Posterior vena cava (tissue), 2 donors: Measurements from ENCODE around the gene AMOT. TPM values are rescaled to one million over a fixed set of nuclear protein-coding genes. Genes with fewer than 3 reads are reported as not detected.

ENCODE experiments used
- DNase-seq: peaks from one replicate; pipeline ENCODE4 v3.0.0-alpha.2; 2020; ENCODE audit warnings: low spot score
- intact Hi-C, 2 donors: fragments of 100-400 bp; cut with DNase I; formaldehyde crosslinking; loops; one replicate each; pipeline versions ENCODE4 v1.14.1 to v1.14.2; 2022 to 2023
- total RNA-seq, 2 donors: library from RNA; stranded (reverse); fragmentation: NEBNext Ultra II Directional; extraction: Animal tissue kit (Norgen Biotek cat#: 25700); gene quantifications; one replicate each; pipeline ENCODE4 v1.2.1, GENCODE V29; 2021
- donor health status: DM: yes; HTN: yes; CAD: no.
- donor health status: DM: yes; HTN: yes; CAD: no.

Gene AMOT
- total RNA-seq, 2 donors from 2014 or later: 12.9 to 21.0 TPM

DNA sequence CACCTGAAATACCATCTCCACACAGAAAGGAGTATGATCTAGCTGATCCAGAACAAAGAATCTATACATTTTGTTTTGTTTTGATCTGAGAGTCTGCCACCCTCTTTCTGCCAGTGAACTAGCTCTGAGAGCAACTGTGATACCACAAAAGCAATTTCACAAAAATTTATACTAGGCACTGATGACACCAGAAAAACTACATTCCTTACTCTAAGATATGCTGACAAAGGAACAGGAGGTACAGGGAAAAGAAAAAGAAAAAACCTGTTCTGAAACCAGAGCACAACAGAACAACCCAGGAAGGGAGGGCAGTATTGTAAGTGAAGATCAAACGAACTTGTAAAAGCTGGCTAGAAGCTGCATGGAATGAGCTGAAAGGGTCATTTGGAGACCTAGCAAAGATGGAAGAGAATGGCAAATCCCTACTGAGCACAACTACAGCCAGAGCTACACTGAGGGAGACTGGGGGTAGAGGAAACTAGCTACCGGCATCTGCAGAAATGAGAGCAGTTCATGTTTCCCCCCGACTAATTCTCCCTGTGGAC lies 31.9 kb downstream of the AMOT start:
- intact Hi-C loops: no loop called here
- no peak for DNase-seq

DNA sequence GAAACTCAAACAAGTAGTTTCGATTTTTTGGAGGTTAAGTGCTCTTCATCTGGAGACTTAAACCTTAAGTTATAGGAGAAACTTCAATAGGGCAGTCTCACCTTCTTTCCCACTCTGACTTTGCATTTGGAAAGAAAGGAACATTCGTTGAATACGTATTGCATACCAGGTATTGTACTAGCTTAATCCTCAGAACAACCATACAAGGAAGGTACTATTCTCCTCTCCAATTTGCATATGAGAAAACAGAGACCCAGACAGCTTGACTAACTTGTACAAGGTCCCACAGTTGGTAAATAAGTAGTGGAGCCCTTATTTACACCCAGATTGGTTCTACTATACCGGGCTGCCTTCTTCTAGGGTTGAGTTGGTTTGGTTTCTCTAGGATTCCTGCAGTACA lies 32.6 kb downstream of the AMOT start:
- no peak for DNase-seq
- intact Hi-C loops: no loop called here

DNA sequence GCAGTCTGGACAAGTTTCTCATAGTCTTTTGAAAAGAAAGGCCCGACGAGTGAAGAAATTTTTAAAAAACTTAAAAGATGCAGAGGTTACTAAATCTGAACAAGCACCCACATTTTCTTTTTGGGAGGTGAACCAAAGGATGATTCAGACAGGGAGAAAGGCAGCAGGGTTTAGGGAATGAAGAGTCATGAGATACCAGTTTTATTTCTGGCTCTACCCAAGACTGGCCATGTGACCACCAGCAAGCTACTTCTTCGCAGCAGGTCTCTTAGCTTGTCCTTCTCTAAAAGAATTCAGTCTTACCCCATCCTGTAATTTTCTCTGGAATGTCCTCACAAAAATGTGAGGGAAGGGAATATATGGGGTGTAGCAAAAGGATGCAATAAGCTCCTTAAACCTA lies 37.6 kb downstream of the AMOT start:
- intact Hi-C loops: no loop called here
- no peak for DNase-seq

DNA sequence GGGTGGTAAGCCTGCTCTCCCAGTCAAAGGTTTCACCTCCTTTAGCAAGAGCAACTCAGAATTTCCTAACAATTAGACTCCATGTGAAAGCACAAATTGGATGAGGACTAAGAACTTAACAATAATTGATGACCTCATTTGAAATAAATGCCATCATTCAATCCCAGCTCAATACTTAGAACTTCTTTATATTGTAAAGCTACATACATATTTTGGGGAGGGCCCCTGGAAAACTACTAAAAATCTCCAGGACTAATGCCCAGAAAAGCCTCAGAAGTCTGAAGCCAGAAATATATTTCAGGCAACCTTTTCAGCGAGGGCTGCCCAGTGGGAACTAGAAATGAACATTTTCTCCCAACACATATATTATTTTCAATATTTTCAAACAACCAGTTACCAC lies 38.1 kb downstream of the AMOT start:
- intact Hi-C loops: no loop called here
- no peak for DNase-seq

DNA sequence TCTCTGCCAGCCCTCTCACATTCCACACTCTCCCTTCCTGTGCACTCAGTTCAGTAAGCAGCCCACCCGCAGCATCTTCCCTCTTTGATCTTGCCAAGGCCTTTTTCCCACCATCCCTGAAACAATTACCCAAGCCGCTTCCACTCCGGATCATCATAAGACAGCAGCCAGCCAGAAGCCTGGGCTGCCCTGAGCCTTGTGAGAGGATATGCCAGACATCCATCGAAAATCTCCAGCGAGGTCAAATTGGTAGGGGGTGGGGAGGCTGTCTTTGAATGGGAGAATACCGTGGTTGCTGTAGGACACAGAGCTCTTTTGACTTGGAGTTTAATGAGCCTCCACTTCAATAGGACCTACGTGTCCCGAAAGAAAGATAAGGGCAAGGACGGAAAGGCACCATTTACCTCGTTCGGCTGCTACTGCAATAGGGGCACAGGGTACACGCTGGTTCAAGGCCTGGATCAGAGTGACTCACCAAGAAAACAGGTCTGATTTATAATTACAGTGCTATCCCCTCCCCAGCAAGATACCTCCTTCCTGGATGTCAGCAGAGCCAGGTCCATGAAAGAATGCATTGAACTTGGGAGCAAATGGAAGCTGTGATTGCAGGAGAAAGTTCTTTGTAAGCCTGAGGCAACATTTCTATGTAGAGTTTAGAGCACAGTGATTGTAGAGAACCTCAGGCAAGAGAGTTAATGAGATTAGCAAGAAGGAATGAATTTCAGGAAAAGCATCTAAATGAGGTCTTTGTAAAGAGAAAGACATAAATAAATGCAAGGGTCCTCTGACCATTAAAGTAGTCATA lies 39.5 kb downstream of the AMOT start:
- intact Hi-C loops: loop anchor here in 1 of 2 donors (2.0 kb wide), 1 partner anchor 42 kb away; no protein-coding TSS in a partner anchor

DNA sequence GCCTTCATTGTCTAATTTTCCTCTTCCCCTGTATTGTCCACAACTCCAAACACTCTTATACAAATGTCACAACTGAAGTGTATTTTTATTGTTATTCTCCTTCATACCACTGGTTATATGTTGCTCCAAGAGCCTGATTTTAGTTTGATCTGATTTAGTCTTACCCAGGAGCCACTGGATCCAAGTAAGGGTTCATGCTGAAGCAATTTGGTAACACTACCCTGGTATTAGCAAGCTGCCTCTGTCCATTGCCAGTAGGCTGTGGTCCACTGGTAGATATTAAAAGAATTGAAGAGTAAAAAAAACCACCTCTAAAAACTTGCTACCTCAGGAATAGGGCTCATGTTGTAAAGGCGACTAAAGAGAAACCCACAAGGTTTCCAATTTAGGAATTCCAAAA lies 41.2 kb downstream of the AMOT start:
- no peak for DNase-seq
- intact Hi-C loops: no loop called here

More for the DNA sequence above, 39.5 kb downstream of the AMOT start:
- no peak for DNase-seq

DNA sequence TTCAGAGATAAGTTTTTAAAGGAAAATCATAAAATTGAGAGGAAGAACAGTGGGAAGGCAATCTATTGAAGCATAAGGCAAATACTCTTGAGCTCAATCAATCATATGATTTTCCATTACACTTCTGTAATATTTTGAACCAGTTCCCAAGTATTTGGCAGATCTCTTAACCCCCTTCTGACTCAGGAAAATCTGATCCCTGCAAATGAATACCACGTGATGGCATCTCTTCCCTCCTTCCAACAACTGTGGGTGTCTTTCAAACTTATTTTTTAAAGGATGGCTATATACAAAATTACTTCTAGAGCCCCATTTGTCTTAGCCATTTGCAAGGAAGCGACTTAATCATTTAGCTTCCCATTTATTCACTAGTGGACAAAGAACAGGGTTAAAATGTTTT lies 41.9 kb downstream of the AMOT start:
- intact Hi-C loops: no loop called here
- no peak for DNase-seq

DNA sequence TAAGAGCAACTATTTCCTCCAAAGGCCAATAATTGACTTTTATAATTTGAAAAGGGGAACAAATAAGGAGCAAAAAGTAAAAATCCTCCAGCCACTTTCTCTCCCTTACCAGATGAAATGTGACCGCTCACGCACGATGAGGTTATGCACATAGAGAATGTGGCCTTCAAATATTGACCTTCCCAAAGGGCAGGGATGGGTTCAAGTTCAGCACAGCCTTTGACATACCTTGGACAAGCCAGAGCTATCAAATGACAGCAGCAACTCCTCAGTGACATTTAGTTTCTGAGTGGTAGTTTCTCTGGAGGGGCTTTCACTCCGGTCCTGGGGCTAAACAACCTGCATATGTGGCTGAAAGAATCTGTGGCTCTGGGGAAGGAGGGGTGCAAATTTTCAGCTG lies 50.7 kb downstream of the AMOT start:
- intact Hi-C loops: no loop called here
- DNase-seq: no peak

DNA sequence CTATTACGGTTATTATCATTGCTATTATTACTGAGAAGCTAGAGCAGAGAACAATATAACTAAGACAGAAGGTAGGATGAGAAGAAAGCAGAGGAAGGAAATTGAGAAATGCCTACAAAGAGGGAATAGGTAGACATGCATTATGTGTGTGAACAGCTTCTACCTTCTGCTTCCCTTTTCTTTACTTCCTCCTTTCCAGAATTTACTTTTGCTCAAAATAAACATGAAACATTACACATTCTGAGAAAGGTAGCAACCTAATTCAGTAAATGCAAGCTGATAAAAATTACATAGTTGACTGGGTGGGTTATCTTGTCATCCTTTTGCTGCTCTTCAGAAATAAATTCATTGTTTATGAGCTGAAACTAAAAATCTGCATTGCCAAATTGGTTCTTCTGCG lies 54.6 kb downstream of the AMOT start:
- DNase-seq: no peak
- intact Hi-C loops: no loop called here

DNA sequence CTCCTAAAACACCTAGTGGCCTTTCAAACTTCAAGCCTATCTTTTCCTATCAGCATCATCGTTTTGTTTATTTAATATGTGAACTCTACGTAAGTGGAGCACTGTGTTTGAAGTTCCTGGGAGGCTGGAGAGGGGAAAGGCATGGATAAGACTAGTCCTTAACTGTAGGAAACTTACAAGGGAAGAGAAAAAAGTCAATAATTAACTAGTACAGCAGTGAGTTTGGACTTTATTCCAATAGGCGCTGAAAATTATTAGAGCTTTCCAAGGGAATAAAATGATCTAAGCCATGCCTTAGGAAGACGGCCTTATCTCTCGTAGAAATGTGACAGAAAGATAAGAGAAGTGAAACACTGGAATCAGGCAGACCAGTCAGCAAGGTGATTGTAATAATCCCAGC lies 55.3 kb downstream of the AMOT start:
- DNase-seq: no peak
- intact Hi-C loops: no loop called here

DNA sequence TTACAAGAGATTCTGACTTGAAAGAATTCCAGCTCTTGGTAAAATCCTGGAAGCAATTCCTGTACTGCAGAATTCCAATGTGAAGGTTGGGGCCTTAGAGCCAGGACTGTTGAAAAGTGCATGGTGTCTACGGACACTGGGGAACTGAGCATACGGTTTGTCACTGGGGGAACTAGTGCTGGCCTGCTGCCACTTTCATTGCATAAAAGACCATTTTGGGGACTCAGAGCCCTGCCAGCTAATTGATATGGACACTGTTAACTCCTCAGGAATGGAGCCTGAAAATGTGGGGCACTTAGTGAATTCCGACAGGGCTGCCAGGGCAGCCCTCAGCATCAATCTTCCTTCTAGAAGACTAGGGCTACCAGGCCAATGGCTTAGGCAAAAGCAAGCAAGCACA lies 55.9 kb downstream of the AMOT start:
- no peak for DNase-seq
- intact Hi-C loops: no loop called here

DNA sequence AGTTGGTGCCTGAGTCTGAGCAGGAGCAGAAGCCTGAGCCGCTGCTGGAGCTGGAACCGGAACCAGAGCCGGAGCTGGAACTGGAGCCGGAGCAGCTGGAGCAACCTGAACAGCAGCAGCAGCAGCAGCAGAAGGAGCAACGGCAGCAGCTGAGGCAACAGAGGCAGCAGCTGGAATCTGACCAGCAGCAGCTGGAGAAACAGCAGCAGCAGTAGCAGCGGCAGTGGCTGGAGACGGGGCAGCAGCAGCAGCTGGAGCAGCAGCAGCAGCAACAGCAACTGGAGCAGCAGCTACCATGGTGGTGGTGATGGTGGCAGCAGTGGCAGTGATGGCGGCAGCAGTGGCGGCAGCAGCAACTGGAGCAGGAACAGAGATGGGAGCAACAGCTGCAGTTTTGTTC lies 61.5 kb downstream of the AMOT start:
- no peak for DNase-seq

DNA sequence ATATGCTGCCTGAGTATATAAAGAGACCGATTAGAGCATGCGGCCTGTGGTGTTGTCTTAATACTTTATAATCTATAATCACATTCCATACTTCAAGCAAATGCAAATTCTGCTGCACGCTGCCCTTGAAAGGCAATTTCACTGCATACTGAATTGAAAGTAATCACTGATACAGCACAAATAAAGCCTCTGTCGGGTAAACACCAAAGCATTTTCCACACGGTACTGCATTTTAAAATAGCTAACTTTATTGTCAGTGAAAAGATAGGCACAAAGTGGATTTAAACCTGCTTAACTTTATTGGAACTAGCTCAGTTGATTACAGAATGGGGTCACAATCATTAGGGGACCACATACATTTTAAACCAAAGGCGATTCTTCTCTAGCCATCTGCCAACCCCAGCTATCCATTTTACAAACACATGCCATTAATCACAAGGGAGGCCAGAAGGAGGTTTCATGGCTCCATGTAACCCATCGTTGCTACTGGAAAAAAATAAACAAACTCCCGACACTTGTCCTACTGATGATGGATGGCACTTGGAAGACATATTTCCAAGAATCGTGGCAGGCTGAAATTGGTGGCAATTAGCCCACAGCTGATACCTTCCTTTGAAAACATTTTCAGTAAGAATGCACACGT lies 65.9 kb downstream of the AMOT start:
- intact Hi-C loops: no loop called here
- no peak for DNase-seq

More for the DNA sequence above, 61.5 kb downstream of the AMOT start:
- intact Hi-C loops: no loop called here

DNA sequence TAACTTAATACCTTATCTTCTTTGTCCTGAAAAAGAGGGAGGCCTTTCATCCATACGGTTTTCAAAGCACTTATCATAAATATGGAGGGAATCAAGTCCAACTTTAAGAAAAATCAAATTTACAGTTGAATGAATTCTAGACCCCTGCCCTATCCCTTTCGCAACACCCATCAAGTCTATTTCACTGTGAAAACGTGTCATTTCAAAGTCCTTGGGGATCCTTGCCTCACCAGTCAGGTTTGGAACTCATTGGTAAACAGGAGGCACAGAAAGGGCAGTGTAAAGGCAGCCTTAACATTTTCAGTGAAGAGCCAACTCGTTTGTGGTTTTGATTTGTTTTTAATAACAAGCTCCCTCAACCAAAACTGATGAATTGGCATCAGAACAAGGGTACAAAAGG lies 66.5 kb downstream of the AMOT start:
- intact Hi-C loops: no loop called here

DNA sequence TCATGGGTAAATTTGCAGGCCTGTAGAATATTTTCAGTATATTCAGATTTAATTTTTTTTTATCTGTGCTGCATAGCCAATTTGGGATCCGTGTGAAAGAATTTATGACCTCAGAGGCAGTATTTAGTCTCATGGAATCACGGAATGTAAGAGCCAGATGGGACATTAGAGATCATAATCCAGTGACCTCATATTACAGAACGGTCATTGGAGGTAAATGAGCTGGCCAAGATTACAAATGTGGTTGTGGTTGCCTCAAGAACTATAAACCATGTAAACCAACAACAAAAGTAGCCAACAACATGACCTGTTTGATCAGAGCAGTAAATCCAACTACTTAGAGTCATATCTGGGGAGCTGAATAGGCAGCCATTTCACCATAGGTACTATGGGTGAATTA lies 71.6 kb downstream of the AMOT start:
- intact Hi-C loops: no loop called here
- no peak for DNase-seq

More for the DNA sequence above, 66.5 kb downstream of the AMOT start:
- no peak for DNase-seq

DNA sequence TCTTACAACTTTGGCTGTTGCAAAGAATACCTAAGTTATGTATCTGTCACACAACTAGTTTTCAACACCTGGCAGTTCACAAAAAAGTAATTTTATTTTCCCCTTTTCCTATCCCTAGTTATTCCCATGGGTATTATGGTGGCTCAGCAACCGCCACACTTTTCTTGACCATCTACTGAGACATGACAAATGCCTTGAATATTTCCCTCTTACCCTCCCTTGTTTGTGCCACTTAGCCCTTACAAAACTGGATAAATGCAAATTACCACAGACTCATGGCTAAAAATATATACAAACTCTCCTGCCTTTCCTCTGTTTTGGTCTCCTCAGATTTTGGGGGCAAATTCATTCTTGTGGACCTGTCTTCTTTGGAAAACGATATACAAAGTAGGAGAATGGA lies 72.1 kb downstream of the AMOT start:
- intact Hi-C loops: no loop called here
- no peak for DNase-seq

DNA sequence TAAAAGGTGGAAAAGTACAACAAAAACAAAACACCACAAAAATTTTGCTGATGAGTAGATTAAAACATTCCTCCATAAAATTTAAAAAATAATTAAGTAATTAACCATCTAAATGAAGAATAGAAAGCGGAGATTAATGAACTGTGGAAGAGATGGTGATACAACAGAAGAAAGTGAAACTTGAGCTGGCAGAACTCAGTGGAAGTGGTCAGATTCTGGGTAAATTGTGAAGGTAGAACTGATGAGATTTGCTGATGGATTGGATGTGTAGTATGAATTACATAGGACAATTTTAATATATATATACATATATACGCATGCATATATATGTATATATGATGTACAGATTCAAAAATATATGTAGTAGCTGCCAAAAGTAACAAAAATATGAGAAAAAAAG lies 73.9 kb downstream of the AMOT start:
- DNase-seq: no peak
- intact Hi-C loops: no loop called here

DNA sequence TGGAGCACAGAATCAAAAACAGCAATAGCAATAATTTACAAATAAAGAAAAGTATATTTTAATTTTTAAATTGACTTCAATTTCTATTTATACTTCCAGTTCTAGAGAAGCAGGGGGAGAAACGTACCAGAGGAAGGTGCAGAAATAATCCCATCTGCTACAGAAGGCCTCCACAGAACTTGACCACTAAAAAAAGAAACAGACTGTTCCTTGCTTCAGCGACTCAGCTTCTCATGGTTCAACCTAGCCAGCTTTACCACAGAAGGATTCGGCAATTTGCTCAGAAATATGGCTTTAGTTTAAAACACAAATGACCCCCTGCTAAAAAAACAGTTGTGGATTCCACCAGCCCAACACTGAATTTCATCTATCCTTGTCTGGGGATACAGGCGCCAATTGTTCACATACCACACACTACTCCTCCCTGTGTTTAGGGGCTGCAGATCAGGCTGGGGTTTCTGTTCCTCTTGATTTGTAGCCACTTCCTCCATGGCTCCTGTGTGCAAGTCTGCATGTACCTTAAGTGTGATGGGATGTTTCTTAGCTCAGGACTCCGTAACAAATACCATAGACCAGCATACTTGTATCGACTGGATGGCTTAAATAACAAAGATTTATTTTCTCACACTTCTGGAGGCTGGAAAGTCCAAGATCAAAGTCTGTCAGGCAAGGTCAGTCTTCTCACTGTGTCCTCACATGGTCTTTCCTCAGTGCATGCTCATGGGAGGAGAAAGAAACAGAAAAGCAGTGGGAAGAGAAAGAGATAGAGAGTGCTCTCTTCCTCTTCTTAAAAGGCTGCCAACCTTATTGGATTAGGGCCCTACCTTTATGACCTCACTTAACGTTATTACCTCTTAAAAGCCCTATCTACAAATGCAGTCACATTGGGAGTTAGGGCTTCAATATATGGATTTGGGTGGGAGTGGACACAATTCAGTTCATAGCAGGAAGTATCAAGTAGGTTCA lies 79.1 kb downstream of the AMOT start:
- intact Hi-C loops: no loop called here
- no peak for DNase-seq

DNA sequence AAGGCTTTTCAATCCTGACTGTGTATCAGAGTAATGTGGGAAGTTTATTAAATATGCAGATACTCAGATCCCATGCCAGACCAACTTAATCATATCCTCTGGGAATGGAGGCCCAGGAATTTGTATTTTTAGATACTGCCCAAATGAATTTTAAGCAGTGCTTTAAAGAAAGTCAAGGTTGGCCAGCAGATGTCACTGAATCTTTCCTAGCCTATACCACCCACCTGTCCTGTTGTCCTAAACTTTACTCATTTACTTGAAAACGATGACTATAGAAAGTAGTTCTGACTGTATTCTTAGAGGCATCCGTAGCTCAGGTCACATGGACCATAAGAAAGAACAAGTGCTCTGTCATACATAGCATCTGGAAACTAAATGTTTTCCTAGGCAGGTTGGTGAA lies 79.9 kb downstream of the AMOT start:
- DNase-seq: no peak
- intact Hi-C loops: no loop called here

DNA sequence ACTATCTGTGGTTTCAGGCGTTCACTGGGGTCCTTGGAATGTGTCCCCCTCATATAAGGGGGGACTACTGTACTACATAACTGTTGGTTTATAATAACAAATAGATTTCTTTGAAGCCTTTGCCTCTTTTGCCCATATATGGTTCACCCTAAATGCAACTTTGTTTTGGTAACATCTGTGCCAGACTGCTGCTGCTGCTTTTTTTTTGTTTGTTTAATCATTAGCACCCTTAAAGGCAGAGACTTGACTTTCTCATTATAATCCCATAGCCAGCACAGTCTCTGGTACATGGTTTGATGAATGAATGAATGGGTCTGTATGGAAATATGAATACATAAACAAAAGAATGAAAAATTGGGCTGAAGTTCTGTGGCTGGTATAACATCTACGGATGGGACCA lies 80.7 kb downstream of the AMOT start:
- intact Hi-C loops: loop anchor here in 1 of 2 donors (2.0 kb wide), 1 partner anchor 41 kb away; no protein-coding TSS in a partner anchor
- DNase-seq: no peak
